Esophagus squamous epithelium (tissue), 5 donors: ENCODE results near the gene CYP2F1. TPM values are rescaled to one million over a fixed set of nuclear protein-coding genes. Genes with fewer than 3 reads are reported as not detected.

Source experiments
- DNase-seq: peaks from one replicate; lab custom pipeline; 2025; lab: John Stamatoyannopoulos, UW
- H3K27ac ChIP-seq, 4 donors: fragments of 200-600 bp; sonication (generic); one replicate each; pipeline ENCODE4 v1.5.1; 2016 to 2019; ENCODE audit warnings: mild to moderate bottlenecking in 1 of 4
- H3K27me3 ChIP-seq, 4 donors: fragments of 200-600 bp; sonication (generic); 1 replicate in 3 of 4; 2 replicates in 1 of 4; pipeline versions ENCODE4 v1.5.1 to v1.6.0; 2017 to 2021; ENCODE audit warnings: antibody characterized with exemption in 1 of 4
- H3K36me3 ChIP-seq, 3 donors: fragments of 200-600 bp; sonication (generic); one replicate each; pipeline ENCODE4 v1.5.1; 2016 to 2019
- H3K4me1 ChIP-seq, 3 donors: fragments of 200-600 bp; sonication (generic); one replicate each; pipeline ENCODE4 v1.5.1; 2017 to 2019
- H3K4me3 ChIP-seq, 4 donors: fragments of 200-600 bp; sonication (generic); 1 replicate in 3 of 4; 2 replicates in 1 of 4; pipeline ENCODE4 v1.5.1; 2016 to 2019; ENCODE audit warnings: mild to moderate bottlenecking in 2 of 4, moderate library complexity in 1 of 4
- H3K9me3 ChIP-seq, 3 donors: fragments of 200-600 bp; sonication (generic); one replicate each; pipeline ENCODE4 v1.5.1; 2016 to 2019
- POLR2A ChIP-seq, 4 donors: fragments of 450-650 bp; IDR thresholded peaks; one replicate each; pipeline ENCODE4 v1.6.1; 2017; ENCODE audit warnings: antibody characterized with exemption in 4 of 4, mild to moderate bottlenecking in 4 of 4, moderate library complexity in 3 of 4
- WGBS, 2 donors: methylation state at CpG; one replicate each; pipeline ENCODE4 v1.1.5; 2018; 5-methylcytosine and 5-hydroxymethylcytosine counted together
- intact Hi-C: fragments of 100-400 bp; cut with DNase I; formaldehyde crosslinking; loops from one replicate; pipeline ENCODE4 v1.15.0; 2022
- total RNA-seq, 4 donors: library from RNA; depleted of rRNA; stranded (reverse); fragments of >200 nt; gene quantifications; one replicate each; pipeline ENCODE4 v1.1.0, GENCODE V29; 2016
- TF ChIP-seq, protein P1 (sequence below), 6 experiments: fragments of 450-650 bp in 4 of 6; fragments of 200-600 bp in 2 of 6; sonication (generic) in 2 of 6; IDR thresholded peaks; one replicate each; pipeline ENCODE4 v1.5.1; 2016 to 2019; ENCODE audit warnings: antibody characterized with exemption in 6 of 6, mild to moderate bottlenecking in 4 of 6, moderate library complexity in 4 of 6
- donor health status: DM: yes; HTN: yes; CAD: no.

The CYP2F1 gene
- total RNA-seq, 4 donors from 2014 or later = 0.19 to 1.6 TPM; not detected in 2

DNA sequence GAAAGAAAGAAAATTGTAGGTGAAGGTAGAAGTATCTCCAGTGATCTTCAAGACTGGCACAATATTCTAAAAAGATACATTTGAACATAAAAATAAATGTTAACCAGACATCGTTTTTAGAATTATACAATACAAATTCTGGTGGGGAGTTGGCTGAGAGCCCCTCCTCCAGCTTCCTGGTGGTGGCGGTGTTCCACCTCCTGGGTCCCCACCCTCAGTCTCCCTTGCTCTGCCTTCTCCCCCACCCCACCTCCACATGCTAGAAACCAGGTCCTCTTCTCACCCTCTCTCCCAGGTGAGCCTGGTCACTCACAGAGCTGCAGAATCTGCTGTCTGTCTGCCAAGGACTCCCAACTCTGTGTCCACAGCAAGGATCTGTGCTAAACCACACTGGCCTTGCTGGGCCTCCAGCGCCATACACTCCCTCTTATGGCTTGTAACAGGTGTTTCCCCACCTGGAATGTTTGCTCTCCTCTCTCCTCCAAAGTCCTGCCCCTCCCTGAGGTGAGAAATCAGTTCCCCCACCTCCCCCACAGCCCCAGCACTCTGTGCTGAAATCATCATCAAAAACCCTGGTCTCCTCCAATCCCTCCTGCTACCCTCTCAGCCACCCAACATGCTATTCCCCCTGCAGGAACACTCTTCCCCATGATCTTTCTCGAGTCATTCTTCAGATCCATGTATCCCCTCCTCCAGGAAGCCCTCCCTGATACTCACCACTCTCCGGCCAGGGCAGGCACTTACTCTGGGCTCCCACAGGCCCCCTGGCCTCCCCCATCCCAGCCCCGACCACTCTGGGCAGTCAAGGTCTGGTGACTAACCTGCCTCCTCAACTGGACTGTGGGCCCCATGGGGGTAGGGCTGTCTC is 58.3 kb downstream of the CYP2F1 start:
- DNase-seq = no peak
- H3K27ac ChIP-seq = no peak overlapping the region

GRCh38 chr19:41174297-41174928 is 60.2 kb downstream of the CYP2F1 start:
- peaks cover 0 to 28% (median 17%) of the 10 kb centered on the region in 3 donors for H3K4me1 ChIP-seq
- TF ChIP-seq, protein P1, sequence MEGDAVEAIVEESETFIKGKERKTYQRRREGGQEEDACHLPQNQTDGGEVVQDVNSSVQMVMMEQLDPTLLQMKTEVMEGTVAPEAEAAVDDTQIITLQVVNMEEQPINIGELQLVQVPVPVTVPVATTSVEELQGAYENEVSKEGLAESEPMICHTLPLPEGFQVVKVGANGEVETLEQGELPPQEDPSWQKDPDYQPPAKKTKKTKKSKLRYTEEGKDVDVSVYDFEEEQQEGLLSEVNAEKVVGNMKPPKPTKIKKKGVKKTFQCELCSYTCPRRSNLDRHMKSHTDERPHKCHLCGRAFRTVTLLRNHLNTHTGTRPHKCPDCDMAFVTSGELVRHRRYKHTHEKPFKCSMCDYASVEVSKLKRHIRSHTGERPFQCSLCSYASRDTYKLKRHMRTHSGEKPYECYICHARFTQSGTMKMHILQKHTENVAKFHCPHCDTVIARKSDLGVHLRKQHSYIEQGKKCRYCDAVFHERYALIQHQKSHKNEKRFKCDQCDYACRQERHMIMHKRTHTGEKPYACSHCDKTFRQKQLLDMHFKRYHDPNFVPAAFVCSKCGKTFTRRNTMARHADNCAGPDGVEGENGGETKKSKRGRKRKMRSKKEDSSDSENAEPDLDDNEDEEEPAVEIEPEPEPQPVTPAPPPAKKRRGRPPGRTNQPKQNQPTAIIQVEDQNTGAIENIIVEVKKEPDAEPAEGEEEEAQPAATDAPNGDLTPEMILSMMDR (IDR thresholded peaks at IDR 0.05) = no peak
- intact Hi-C loops = no loop called here
- H3K4me3 ChIP-seq = no peak overlapping the region
- 49 to 58% methylated on average over 13 to 15 of the region's 15 CpGs for WGBS, 2 donors
- no peak for DNase-seq
- no peaks in the 10 kb centered on the region for H3K27me3 ChIP-seq
- H3K36me3 ChIP-seq = no peaks in the 10 kb centered on the region
- H3K9me3 ChIP-seq = no peaks in the 10 kb centered on the region
- peak overlapping the region in 3 of 4 donors; percentile 70 to 77 (median 73) for H3K27ac ChIP-seq

More for the DNA sequence above, 58.3 kb downstream of the CYP2F1 start:
- H3K27me3 ChIP-seq = no peaks in the 10 kb centered on the region
- no peaks in the 10 kb centered on the region for H3K36me3 ChIP-seq
- no peak for TF ChIP-seq POLR2A (IDR thresholded peaks at IDR 0.05)
- TF ChIP-seq, protein P1 (IDR thresholded peaks at IDR 0.05) = no peak
- WGBS, 2 donors = 59 to 66% methylated on average over 4 to 5 of the region's 6 CpGs
- peaks cover 0 to 28% (median 17%) of the 10 kb centered on the region in 3 donors for H3K4me1 ChIP-seq
- no peaks in the 10 kb centered on the region for H3K9me3 ChIP-seq
- intact Hi-C loops = no loop called here
- no peak overlapping the region for H3K4me3 ChIP-seq

DNA sequence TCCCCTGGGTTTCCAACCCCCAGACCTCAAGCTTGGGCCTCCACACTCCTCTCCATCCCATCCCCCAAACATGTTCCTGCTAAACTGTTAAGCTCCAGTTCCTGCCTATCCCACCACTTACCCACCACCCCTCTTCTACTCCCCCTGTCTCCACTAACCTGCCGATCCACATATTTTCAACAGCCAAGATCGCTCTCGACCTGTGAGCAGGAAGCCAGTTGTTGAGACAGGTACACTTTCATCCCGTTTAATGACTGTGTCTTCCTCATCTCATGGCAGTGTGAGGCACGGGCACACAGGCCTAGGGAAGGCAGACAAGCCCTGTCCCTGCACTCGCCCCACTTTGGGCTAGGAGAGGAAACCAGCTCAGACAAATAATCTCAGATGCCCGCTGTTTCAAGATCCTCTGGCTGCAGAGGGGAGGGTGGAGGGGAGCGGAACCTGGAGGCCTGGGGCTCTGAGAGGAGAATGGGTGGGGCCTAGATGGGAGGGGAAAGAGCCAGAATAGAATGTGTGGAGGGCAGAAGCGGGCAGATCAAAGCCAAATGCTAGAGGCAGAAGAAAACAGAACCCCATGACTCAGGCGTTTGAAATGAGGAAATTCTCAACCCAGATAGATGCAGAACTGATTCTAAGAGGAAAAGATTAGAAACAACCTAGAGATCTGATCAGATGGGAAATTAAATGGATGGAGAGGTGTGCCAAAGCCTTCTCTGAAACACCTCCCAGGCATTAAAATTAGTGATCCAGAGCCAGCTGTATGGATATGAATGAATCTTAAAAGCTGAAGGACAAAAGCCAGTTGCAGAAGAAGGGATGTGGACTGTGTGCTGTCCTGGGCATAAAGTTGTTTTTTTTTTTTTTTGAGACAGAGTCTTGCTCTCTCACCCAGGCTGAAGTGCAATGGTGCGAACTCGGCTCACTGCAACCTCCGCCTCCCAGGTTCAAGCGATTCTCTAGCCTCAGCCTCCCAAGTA is 61.9 kb downstream of the CYP2F1 start:
- Histone ChIP-seq H3K27me3 (no peaks in the 10 kb centered on the region), H3K4me3 (peak overlapping the region in 1 of 4 donors; percentile 27), H3K36me3 (no peaks in the 10 kb centered on the region), H3K27ac (peak overlapping the region; percentile 58 to 77 (median 72)), H3K9me3 (no peaks in the 10 kb centered on the region), H3K4me1 (peaks cover 0 to 28% (median 17%) of the 10 kb centered on the region in 3 donors)
- intact Hi-C loops = no loop called here
- TF ChIP-seq POLR2A (IDR thresholded peaks at IDR 0.05) = no peak
- TF ChIP-seq, protein P1 (IDR thresholded peaks at IDR 0.05) = no peak
- WGBS, 2 donors = 17 to 23% methylated on average over 14 of the region's 14 CpGs
- DNase-seq = no peak

Other genes with a start within 250 kb of the CYP2F1 start
- gene CYP2A7, start 232.2 kb upstream of the CYP2F1 start, total RNA-seq = not detected
- not detected for gene CYP2B6, start 123.2 kb upstream of the CYP2F1 start, total RNA-seq
- gene CYP2A13, start 26.0 kb upstream of the CYP2F1 start, total RNA-seq = not detected
- gene CYP2S1, start 78.8 kb downstream of the CYP2F1 start, total RNA-seq = 10 to 100 TPM; 12.4 to 20.3 (median 15.2) TPM
- gene AXL, start 104.8 kb downstream of the CYP2F1 start, total RNA-seq = 10 to 100 TPM in 2 of 4 donors, 1 to 10 TPM in 2; 5.3 to 40.2 (median 17.3) TPM
- gene HNRNPUL1, start 149.9 kb downstream of the CYP2F1 start, total RNA-seq = 100 to 1,000 TPM in 3 of 4 donors, 10 to 100 TPM in 1; 98.1 to 127 (median 113) TPM
- gene CCDC97, start 195.7 kb downstream of the CYP2F1 start, total RNA-seq = 10 to 100 TPM in 3 of 4 donors, 1 to 10 TPM in 1; 9.4 to 19.5 (median 14.7) TPM
- 10 to 100 TPM; 13.6 to 36.2 (median 31.9) TPM for gene TGFB1, start 239.5 kb downstream of the CYP2F1 start, total RNA-seq
- gene B9D2, start 249.7 kb downstream of the CYP2F1 start, total RNA-seq = 1 to 10 TPM; 2.5 to 4.6 (median 3.7) TPM